Breast epithelium (tissue), 3 donors: ENCODE measurements around the gene TNS3.

ENCODE experiments used
- POLR2A ChIP-seq: fragments of 450-650 bp; IDR thresholded peaks from one replicate; pipeline ENCODE4 v1.6.1; 2016; ENCODE audit warnings: antibody characterized with exemption, mild to moderate bottlenecking, moderate library complexity
- POLR2AphosphoS5 ChIP-seq, 3 donors: sonication (generic); formaldehyde crosslinking; IDR thresholded peaks; one replicate each; pipeline ENCODE4 v1.6.1; 2017; ENCODE audit warnings: antibody characterized with exemption in 3 of 3
- TF ChIP-seq, protein P1 (sequence below), 3 donors: fragments of 450-650 bp; IDR thresholded peaks; one replicate each; pipeline ENCODE4 v1.5.1; 2016 to 2017; ENCODE audit warnings: antibody characterized with exemption in 3 of 3, mild to moderate bottlenecking in 3 of 3, moderate library complexity in 3 of 3

DNA sequence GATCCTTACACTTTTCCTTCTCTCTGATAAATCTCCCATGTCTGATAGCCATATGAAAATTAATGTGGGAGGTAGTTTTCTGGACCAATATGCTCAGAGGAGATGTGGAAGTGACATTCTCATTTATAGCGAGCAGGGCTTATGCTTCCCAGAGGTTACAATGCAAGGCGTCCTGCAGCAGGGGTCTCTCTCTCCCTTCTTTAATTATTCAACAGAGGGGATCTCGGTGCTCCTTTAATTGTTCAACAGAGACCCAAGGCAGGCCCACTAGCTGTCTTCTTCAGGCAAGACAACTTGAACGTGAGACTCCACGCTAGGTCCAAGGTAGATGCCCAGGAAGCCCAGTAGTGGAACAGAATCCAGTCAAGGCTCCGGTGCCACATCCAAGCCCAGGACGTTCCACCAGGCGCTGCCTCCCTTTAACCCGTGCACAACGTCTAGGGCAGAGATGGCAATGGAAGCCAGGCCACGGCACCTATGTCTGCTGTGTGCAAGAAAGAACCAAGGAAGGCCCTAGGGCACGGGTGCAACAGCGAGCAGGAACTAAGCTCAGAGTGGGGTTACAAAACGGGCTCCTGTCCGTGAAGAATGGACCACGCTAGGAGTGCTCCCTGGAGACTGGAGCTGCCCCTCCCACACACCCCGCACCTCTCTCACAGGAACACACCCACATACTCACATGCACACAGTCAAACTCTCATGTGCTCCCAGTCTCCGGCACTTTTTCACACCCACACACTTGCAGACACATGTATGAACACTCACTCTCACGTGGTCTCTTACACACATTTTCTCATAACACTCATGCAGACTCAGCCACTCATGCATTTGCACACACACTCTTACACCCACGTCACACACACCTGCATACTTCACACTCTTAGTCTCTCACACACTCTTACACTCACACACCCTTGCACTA lies 230.4 kb downstream of the TNS3 start:
- TF ChIP-seq, protein P1, sequence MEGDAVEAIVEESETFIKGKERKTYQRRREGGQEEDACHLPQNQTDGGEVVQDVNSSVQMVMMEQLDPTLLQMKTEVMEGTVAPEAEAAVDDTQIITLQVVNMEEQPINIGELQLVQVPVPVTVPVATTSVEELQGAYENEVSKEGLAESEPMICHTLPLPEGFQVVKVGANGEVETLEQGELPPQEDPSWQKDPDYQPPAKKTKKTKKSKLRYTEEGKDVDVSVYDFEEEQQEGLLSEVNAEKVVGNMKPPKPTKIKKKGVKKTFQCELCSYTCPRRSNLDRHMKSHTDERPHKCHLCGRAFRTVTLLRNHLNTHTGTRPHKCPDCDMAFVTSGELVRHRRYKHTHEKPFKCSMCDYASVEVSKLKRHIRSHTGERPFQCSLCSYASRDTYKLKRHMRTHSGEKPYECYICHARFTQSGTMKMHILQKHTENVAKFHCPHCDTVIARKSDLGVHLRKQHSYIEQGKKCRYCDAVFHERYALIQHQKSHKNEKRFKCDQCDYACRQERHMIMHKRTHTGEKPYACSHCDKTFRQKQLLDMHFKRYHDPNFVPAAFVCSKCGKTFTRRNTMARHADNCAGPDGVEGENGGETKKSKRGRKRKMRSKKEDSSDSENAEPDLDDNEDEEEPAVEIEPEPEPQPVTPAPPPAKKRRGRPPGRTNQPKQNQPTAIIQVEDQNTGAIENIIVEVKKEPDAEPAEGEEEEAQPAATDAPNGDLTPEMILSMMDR (IDR thresholded peaks at IDR 0.05): no peak
- TF ChIP-seq POLR2AphosphoS5 (IDR thresholded peaks at IDR 0.05) (no peak), POLR2A (no peak)
